Gastrocnemius medialis (tissue), 4 donors: ENCODE results near the gene KHDRBS2.
"Not testable (repeated sequence)": the region's sequence is repeated elsewhere in the genome, so short reads cannot be mapped to it uniquely, and the experiment has no call there.

Source experiments
- CTCF ChIP-seq, 5 experiments: fragments of 450-650 bp in 3 of 5; fragments of 200-600 bp in 2 of 5; sonication (generic) in 2 of 5; IDR thresholded peaks in 4 of 5; conservative IDR thresholded peaks in 1 of 5; 1 replicate in 4 of 5; 2 replicates in 1 of 5; pipeline ENCODE4 v1.5.1; 2016 to 2019; ENCODE audit warnings: antibody characterized with exemption in 5 of 5, mild to moderate bottlenecking in 3 of 5, moderate library complexity in 3 of 5
- POLR2A ChIP-seq, 2 donors: fragments of 450-650 bp; IDR thresholded peaks; one replicate each; pipeline ENCODE4 v1.6.1; 2017; ENCODE audit warnings: antibody characterized with exemption in 2 of 2, mild to moderate bottlenecking in 2 of 2, moderate library complexity in 2 of 2

GRCh38 chr6:61769446-61769845, 516.6 kb downstream of the KHDRBS2 start:
- not testable (repeated sequence) for TF ChIP-seq CTCF (IDR thresholded peaks at IDR 0.05 in 4 of 5, conservative IDR thresholded peaks at IDR 0.05 in 1 of 5); POLR2A (IDR thresholded peaks at IDR 0.05)
